Femur (tissue), 1 donor: Measurements from ENCODE around the gene NT5C1A.

Source experiments
- DNase-seq: peaks from one replicate; pipeline ENCODE4 v3.0.0-alpha.2; 2017

Gene NT5C1A

GRCh38 chr1:39671793-39672550 lies at the start of gene NT5C1A:
NT5C1A (minus strand) TSS chr1:39672107; CDS start chr1:39672038, 69 bp downstream.
- peak; percentile 61 for DNase-seq

DNA sequence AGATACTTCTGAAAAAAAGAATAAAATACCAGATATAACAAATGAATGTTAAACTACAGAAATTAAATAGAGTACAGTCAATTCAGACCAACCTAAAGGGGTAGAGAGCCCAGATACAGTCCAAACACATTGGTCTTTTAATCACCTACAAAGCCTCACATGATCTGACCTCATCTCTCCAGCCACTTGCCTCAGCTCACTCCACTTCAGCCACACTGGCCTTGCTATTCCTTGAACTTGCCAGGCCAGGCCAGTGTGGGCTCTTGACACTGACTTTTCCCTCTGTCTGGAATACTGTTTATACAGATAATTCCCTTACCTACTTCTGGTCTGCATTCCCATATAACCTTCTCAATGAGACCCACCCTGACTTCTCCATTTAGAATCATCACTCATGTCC lies 49.8 kb upstream of the NT5C1A start:
- DNase-seq: no peak

GRCh38 chr1:39720094-39720999 lies 48.4 kb upstream of the NT5C1A start:
- no peak for DNase-seq

DNA sequence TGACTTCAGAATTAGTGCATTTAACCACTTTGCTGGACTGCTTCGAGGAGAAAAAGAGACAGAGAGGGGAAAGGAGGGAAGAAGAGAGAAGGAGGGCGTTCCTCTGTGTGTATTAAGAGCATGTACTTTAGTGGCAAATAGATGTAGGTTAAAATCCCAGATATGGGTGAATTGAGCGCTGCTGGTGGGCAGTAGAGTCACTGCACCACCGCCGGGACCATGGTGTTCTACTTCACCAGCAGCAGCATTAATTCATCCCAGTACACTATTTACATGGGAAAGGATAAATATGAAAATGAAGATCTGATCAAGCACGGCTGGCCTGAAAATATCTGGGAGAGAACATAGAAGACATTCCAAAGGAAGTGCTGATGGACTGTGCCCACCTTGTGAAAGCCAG lies 45.9 kb upstream of the NT5C1A start:
- no peak for DNase-seq

DNA sequence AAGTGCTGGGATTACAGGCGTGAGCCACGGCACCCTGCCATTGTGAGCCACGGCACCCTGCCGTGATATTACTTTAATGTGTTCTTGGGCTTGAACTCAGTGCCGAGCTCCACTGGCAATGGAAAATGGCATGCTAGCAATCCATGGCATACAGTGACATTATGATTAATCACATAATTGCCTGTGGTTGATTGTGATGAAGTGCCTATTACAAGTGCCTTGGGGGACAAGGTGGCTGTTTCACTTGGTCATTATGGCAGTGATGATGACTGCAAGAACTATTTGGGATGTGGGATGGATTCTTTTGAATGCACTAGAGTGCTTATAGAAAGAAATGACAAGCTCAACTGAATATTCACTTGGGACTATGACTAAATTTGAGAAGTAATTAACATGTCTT lies 41.6 kb upstream of the NT5C1A start:
- no peak for DNase-seq

- DNase-seq: no peak
Measured at GRCh38 chr1:39711966-39712340, 40.0 kb upstream of the NT5C1A start.

DNA sequence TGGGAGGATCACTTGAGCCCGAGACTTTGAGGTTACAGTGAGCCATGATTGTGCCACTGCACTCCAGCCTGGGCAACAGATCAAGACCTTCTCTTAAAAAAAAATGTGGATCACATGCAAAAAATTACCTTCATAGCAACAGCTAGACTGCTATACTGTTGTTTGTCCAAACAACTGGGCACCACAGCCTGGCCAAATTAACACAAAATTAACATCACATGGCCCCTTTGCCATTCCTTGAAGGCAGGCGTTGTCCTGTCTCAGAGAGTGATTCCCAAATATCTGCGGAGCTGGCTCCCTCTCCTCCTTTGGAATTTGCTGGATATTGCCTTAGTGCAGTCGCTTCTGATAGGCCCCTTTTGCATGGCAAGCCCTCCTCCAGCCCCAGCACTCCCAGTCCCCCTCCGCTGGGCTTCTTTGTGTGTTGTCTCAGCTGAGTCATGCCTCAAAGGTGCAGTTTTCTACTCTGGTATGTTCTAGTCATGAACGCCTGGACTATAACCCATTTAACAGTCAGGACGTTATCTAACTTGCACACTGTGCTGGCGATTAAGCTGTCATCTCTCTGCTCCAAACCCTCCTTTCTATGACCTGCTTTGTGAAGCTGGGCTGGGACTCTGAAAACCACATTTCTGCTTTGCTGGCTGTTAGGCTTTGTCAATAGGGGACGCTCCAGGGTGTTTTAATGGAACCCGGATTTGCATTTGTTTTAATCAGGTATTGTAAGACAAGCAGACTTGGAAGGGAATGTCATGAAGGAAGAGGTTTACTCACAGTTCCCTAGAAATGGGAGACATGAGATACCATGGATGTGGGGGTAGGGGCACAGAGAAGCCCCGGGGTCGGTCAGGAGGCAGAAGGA lies 39.4 kb upstream of the NT5C1A start:
- DNase-seq: no peak

- no peak for DNase-seq
Measured at GRCh38 chr1:39707506-39707905, 35.6 kb upstream of the NT5C1A start.

DNA sequence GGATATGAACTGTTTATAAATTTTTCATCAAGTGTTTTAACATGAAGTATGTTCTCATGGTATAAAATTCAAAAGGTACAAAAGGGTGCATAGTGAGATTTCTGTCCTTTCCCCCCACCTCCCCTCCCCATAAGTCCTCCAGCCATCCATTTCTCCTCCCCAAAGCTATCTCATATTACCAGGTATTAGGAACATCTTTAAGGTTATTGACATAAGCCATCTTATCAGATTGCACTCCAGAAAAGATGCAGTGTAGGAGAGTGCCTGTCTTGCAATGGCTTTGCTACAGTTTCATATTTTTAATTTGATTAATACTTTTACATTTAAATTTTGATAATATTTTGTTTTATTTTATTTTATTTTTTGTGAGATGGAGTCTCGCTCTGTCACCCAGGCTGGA lies 32.9 kb upstream of the NT5C1A start:
- no peak for DNase-seq

GRCh38 chr1:39701049-39701439 lies 29.1 kb upstream of the NT5C1A start:
- DNase-seq: peak; percentile 40

DNA sequence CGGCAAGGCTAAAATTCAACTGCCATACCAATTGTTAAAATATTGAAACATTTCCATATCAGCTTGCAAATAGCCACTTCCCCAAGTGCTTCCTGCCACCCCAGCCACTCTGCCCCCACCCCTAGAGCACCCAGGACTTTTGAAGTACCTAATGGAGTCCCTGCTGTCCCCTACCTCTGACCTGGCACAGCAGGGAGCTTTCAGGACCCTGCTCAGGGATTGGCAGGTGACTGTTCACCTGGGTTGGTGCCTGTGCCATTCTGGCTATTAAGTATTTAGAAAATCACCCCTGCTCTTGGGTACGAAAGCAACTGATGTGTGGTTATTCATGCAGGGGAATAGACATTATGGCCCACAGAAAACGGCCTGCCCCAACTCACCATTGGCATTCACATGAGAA lies 28.4 kb upstream of the NT5C1A start:
- DNase-seq: no peak

- peak; percentile 3 for DNase-seq
Measured at GRCh38 chr1:39699419-39699818, 27.5 kb upstream of the NT5C1A start.

DNA sequence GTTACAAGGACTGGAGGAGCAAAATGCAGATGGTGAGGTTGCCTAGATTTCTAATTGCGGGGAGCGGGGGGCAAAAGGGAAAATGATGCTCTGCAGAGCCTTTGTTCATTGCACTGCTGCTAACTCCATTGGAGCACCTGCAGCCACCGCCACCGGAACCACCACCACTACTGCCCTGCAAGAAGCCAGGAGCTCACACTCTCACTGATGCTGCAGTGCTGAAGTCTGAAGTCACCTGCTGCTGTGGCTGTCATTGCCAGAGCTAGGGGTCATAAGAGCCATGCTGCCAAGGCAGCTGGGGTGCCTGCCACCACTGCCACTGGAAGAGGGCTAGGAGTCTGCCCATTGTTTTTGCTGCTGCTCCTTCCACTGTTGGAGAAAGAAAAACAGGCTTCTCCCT lies 26.7 kb upstream of the NT5C1A start:
- peak; percentile 1 for DNase-seq

DNA sequence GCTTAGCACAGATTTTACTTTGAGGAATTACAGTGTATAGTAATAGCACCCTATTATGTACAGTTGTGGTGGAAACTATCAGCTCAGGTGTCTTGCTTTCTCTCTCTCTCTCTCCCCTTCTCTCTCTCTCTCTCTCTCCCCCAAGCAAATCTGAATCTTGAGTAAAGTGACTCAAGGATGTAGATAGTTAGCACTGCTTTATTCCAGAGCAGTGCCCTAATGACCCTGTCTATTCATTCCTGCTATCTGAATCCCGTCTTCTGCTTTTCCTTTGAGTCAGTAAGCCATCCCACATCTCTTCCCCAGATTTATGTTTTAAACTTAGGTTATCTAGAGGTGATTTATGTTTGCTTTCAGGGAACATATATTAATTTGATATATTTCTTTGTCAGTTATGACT lies 24.5 kb upstream of the NT5C1A start:
- no peak for DNase-seq

GRCh38 chr1:39695016-39695415 lies 23.1 kb upstream of the NT5C1A start:
- no peak for DNase-seq

GRCh38 chr1:39694026-39694425 lies 22.1 kb upstream of the NT5C1A start:
- no peak for DNase-seq

DNA sequence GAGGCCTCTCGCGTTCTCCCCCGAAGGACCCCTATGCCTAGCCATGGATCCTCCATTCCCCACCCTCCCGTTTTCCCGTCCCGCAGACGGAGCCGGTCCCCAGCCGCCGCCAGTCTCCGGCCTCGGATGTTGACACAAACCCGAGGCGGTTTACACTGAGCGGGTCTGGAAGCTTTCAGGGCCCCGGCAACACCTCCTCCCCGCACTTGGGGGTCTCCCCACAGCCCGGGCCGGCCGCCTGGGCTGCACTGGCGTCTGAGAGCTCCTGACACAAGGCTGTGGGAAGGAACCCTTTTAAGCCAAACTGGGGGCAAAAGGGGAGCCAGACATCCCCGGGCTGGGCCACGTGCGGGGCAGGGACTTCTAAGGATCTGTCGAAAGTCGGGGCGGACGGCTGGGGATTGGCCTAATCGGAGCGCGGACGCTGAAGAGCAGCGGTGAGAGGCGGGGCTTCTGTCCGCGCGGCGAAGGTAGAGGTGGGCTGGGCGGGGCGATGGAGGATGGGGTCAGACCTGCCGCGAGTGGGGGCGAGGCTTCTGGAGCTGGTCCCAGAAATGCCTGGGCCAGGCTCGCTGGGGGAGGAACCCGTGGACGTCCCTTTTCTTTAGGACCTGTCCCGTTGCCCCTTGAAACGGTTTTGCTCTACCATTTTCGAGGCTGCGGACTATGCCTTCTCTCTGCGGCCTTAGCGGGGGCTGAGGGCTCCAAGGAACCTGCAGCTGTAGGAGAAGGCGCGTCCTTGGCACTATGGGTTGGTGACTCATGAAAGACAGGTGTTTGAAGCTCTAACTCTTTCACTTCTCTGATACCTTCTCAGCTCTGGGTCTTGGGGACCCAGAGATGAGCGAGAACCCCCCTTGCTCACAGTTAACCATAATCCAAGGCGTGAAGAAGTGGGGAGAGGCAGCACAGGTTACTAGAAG lies 20.5 kb upstream of the NT5C1A start:
- DNase-seq: no peak

DNA sequence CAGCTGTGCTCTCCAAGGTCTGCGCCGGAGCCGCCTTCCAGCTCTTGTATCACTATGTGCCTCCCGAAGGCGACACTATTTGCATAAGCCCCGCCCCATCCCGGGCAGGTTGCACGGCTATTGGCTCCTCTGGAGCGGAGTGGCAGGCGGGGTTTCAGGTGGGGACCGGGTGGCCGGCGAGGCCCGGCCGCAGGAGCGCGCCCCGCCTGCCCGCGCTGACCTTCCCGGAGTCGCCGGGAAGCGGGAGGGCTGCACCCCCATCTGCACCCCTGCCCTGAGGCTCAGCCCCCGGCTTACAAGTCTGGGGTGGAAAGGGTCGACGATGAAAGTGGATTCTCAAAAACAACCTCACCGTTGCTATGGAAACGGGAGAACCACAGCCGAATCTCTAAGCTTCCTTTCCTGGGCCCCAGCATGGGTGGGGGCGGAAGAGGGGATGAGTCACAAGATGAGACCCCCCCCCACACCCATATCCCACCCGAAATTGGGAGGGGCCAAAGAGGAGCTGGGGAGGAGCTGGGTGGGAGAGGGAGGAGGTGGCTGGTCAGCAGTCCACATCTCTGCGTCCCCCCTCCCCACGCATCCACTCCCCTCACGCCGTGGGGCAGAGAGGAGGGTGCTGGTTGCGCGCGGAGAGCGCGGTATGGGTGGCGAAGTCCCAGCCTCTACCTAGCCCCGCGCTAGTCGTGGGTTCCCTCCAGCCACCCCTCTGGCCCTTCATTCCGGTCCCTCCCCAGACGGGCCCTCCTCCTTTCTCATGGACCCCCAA lies 19.7 kb upstream of the NT5C1A start, which contains the start of gene HPCAL4:
Gene HPCAL4 (minus strand): TSS at position 51 of the 769 bp plus-strand sequence. CDS start 6,830 bp downstream, outside the sequence.
- DNase-seq: peak; percentile 91

DNA sequence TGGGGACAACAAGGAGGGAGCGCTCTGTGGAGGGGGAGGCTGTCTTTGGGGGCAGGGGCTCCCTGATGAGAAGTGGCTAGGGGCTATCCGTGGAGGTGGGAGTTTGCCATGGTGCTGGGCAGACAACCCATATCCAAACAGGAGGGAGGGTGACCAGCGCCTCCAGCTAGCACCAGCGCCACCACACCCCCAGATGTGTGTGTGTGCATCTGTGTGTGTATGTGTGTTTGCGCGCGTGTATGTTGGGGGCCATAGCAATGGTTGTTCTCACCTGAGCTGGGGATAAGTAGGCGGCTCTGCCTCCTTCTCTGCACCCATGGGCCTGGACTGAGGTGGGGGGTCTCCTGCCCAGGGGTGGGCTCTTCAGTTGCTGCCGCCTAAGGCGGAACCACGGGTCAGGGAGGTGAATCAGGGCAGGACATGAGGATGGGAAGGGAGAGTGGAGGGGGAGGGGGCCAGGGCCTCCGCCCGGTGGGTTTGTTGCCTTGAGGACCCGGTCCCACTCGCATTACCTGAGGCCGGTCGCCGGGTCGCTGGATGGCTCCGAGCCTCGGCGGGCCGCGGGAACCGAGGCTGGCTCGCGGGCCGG lies 19.0 kb upstream of the NT5C1A start:
- no peak for DNase-seq

DNA sequence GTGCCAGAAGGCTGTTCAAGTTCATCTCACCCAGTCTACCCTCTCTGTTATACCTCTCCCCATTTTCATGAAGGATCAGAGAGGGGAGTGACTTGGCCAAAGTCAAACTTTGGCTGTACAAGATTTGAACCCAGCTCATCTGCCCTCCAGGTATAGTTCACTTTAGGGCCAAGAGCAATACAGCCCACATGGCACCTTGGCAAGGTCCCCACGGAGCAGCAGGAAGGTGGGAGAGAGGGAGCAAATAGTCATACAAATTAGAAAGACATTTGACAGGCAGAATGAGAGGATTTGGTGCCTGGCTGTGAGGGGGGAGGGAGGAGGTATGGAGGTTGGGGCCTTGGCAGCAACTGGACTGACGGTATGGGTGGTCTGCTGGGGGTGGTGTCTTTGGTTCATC lies 18.3 kb upstream of the NT5C1A start:
- DNase-seq: no peak

DNA sequence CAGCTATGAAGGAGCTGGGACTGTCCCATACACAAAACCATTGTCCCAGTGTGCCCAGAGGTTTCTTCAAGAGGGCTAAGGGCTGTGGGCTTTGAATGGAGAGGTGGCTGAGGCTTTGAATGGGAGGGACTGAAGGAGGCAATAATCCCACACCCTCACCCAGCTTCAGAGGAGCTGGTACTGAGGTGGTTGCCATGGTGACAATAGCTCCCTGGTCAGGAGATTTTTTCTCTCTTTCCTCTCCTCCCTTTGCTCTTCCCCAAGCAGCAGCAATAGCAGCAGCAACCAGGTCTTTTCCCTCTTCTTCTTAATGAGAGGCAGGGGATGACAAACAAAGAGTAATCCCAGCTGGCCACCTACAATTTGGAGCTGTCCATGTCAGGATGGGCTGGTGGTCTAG lies 17.7 kb upstream of the NT5C1A start:
- no peak for DNase-seq
